Purkinje cell (primary cell): Measurements from ENCODE around the gene SNX13. TPM values are rescaled to one million over a fixed set of nuclear protein-coding genes. Genes with fewer than 3 reads are reported as not detected.

ENCODE experiments used
- polyA plus RNA-seq: library from polyadenylated mRNA; unstranded; fragments of >200 nt; fragmentation: Nextera tagmentation; gene quantifications from 2 replicates; pipeline ENCODE4 v1.2.1, GENCODE V29; 2014

Gene SNX13
- polyA plus RNA-seq = 34.8 and 40.5 TPM in 2 replicates

DNA sequence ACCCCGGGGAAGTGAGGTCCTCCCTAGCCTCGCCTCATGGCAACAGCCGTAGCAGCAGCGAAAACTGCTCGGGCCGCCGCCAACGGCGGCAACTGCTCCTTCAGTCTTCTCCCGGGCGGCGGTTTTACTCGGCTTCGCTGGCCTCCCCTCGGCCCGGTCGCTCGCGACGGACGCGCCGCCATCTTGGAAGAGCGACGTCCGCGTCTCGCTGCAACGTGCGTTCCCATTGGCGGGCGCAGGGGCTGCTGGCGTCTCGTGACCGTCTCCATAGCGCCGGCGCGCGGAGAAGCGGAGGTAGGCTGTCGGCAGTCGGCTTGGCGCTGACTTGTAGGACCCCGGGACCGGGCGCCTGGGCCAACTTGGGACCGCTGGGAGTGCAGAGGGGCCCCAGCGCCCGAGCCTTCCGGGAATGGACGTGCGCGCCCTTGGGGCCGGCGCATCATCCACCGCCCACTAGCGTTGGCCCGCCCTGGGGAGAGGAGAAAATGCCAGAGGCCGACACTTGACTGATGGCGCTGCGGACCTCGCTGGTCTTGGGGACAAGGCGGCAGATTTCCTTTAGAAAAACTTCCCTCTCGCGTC is at the start of gene SNX13:
TSS of gene SNX13 (minus strand) at position 193 of the 582 bp plus-strand sequence. CDS start 199 bp downstream, outside the sequence.

Other genes with a start within 250 kb of the SNX13 start
- not detected in 2 replicates for gene PRPS1L1, start 87.4 kb upstream of the SNX13 start, polyA plus RNA-seq